Hematopoietic multipotent progenitor cell treated with erythropoietin and hydrocortisone succinate and interleukin-3 and kit ligand, for 15 days (in vitro differentiated cells): Measurements from ENCODE around the gene IL10RA.

Experiments
- DNase-seq: peaks from one replicate; pipeline ENCODE4 v3.0.0-alpha.2; 2015; ENCODE audit warnings: low spot score

IL10RA gene

GRCh38 chr11:118046964-118047700, 60.9 kb downstream of the IL10RA start:
- no peak for DNase-seq

- no peak for DNase-seq
These were observed 61.6 kb downstream of the IL10RA start for GRCh38 chr11:118047749-118048148.

- DNase-seq, result no peak
These were observed 62.5 kb downstream of the IL10RA start for GRCh38 chr11:118048472-118049370.

- no peak for DNase-seq
These were observed 63.6 kb downstream of the IL10RA start for GRCh38 chr11:118049771-118050170.

GRCh38 chr11:118050208-118050891, 64.2 kb downstream of the IL10RA start:
- DNase-seq, result no peak
